ENCODE measurements around the gene SPAG7. TPM values are rescaled to one million over a fixed set of nuclear protein-coding genes. Genes with fewer than 3 reads are reported as not detected.

Gene SPAG7
- total and polyA plus RNA-seq, 5 experiments from 2014 or later, result 50.5 to 131 (median 122) TPM

- peaks cover 11 to 30% (median 24%) of the 10 kb centered on the region in 3 donors for H3K36me3 Mint-ChIP-seq
- POLR2A ChIA-PET, result interaction anchor here (0.6 to 25.2 kb wide), 21 partner anchors 9 to 806 kb away, joined by 3 to 635 read pairs (median 8); partner anchors contain the start of genes ARRB2, C17orf107, INCA1 and KIF1C
- DNase-seq (peak in 8 of 10 donors; percentile 58 to 85 (median 67)), ATAC-seq (peak; percentile 41 to 47)
- peaks cover 37 to 49% (median 43%) of the 10 kb centered on the region in 4 donors for H3K4me1 Mint-ChIP-seq
- no peaks in the 10 kb centered on the region for H3K27me3 Mint-ChIP-seq
- peak overlapping the region; percentile 77 to 100 (median 95) for H3K27ac Mint-ChIP-seq
- H3K4me3 Mint-ChIP-seq, result peak overlapping the region; percentile 91 to 100 (median 98)
- no peaks in the 10 kb centered on the region for H3K9me3 Mint-ChIP-seq
Observed at GRCh38 chr17:4948931-4949320, 18.7 kb downstream of the SPAG7 start.

- peak within 1 kb of the TSS; percentile 92 to 100 (median 96) for H3K27ac Mint-ChIP-seq
- H3K27me3 Mint-ChIP-seq, result no peaks in the 10 kb centered on the region
- no peaks in the 10 kb centered on the region for H3K9me3 Mint-ChIP-seq
- H3K4me3 Mint-ChIP-seq, result peak within 1 kb of the TSS; percentile 91 to 100 (median 98)
- peaks cover 39 to 55% (median 48%) of the 10 kb centered on the region in 4 donors for H3K4me1 Mint-ChIP-seq
- DNase-seq, result peak; percentile 79 to 95 (median 86)
- peak; percentile 31 to 62 for ATAC-seq
- POLR2A ChIA-PET, result interaction anchor here (0.6 to 25.2 kb wide), 22 partner anchors 9 to 806 kb away, joined by 3 to 635 read pairs (median 7); partner anchors contain the start of genes ARRB2, C17orf107, CYB5D2 and INCA1
- H3K36me3 Mint-ChIP-seq, result peaks cover 11 to 33% (median 24%) of the 10 kb centered on the region in 3 donors
Observed at GRCh38 chr17:4948166-4948930, 19.3 kb downstream of the SPAG7 start, which contains the start of gene PFN1. PFN1 (minus strand) TSS chr17:4948530; CDS start chr17:4948394, 136 bp downstream.

- H3K4me1 Mint-ChIP-seq, result peaks cover 44 to 63% (median 55%) of the 10 kb centered on the region in 4 donors
- peak overlapping the region; percentile 91 to 100 (median 98) for H3K4me3 Mint-ChIP-seq
- ATAC-seq (peak; percentile 23 to 29), DNase-seq (peak; percentile 41 to 80 (median 65))
- POLR2A ChIA-PET, result interaction anchor here (0.5 to 25.2 kb wide), 20 partner anchors 9 to 805 kb away, joined by 3 to 635 read pairs (median 8); partner anchors contain the start of genes ARRB2, C17orf107, CYB5D2 and DERL2
- H3K27ac Mint-ChIP-seq, result peak overlapping the region; percentile 91 to 100 (median 96)
- H3K27me3 Mint-ChIP-seq, result no peaks in the 10 kb centered on the region
- peaks cover 11 to 41% (median 27%) of the 10 kb centered on the region in 3 donors for H3K36me3 Mint-ChIP-seq
- no peaks in the 10 kb centered on the region for H3K9me3 Mint-ChIP-seq
Observed at GRCh38 chr17:4947411-4948165, 20.0 kb downstream of the SPAG7 start.

- Mint-ChIP-seq H3K27me3 (no peaks in the 10 kb centered on the region), H3K27ac (peak overlapping the region; percentile 82 to 100 (median 96)), H3K4me1 (peaks cover 45 to 69% (median 61%) of the 10 kb centered on the region in 4 donors), H3K36me3 (peaks cover 11 to 46% (median 28%) of the 10 kb centered on the region in 3 donors), H3K4me3 (peak overlapping the region; percentile 91 to 100 (median 98)), H3K9me3 (no peaks in the 10 kb centered on the region)
- DNase-seq (peak in 1 of 10 donors; percentile 24), ATAC-seq (no peak)
- POLR2A ChIA-PET, result interaction anchor here (0.5 to 25.2 kb wide), 17 partner anchors 8 to 804 kb away, joined by 3 to 635 read pairs (median 7); partner anchors contain the start of genes C17orf107, CAMTA2, CYB5D2 and DERL2
Observed at GRCh38 chr17:4947010-4947410, 20.6 kb downstream of the SPAG7 start.

GRCh38 chr17:4946312-4946976, 21.2 kb downstream of the SPAG7 start:
- peak overlapping the region; percentile 91 to 100 (median 98) for H3K4me3 Mint-ChIP-seq
- no peaks in the 10 kb centered on the region for H3K9me3 Mint-ChIP-seq
- H3K27me3 Mint-ChIP-seq, result no peaks in the 10 kb centered on the region
- H3K36me3 Mint-ChIP-seq, result peaks cover 11 to 52% (median 32%) of the 10 kb centered on the region in 3 donors
- no peak for ATAC-seq
- DNase-seq, result no peak
- H3K27ac Mint-ChIP-seq, result peak overlapping the region; percentile 82 to 100 (median 96)
- POLR2A ChIA-PET, result interaction anchor here (0.6 to 25.2 kb wide), 12 partner anchors 8 to 804 kb away, joined by 3 to 635 read pairs (median 6); partner anchors contain the start of genes C17orf107, CAMTA2, CYB5D2 and INCA1
- H3K4me1 Mint-ChIP-seq, result peaks cover 51 to 74% (median 66%) of the 10 kb centered on the region in 4 donors

- H3K27me3 Mint-ChIP-seq, result no peaks in the 10 kb centered on the region
- peaks cover 52 to 75% (median 66%) of the 10 kb centered on the region in 4 donors for H3K4me1 Mint-ChIP-seq
- peak overlapping the region in 9 of 10 donors; percentile 81 to 100 (median 96) for H3K27ac Mint-ChIP-seq
- ATAC-seq (no peak), DNase-seq (no peak)
- POLR2A ChIA-PET, result interaction anchor here (0.6 to 25.2 kb wide), 9 partner anchors 11 to 802 kb away, joined by 3 to 635 read pairs (median 4); partner anchors contain the start of genes CAMTA2, INCA1, KIF1C and SPAG7
- H3K36me3 Mint-ChIP-seq, result peaks cover 11 to 54% (median 32%) of the 10 kb centered on the region in 3 donors
- peak overlapping the region; percentile 91 to 100 (median 98) for H3K4me3 Mint-ChIP-seq
- no peaks in the 10 kb centered on the region for H3K9me3 Mint-ChIP-seq
Observed at GRCh38 chr17:4945944-4946280, 21.7 kb downstream of the SPAG7 start.

- H3K27me3 Mint-ChIP-seq, result no peaks in the 10 kb centered on the region
- POLR2A ChIA-PET, result interaction anchor here (0.6 to 25.2 kb wide), 8 partner anchors 11 to 802 kb away, joined by 3 to 635 read pairs (median 4); partner anchors contain the start of genes INCA1, KIF1C and SPAG7
- ATAC-seq (peak in 1 of 2 donors; percentile 15), DNase-seq (peak in 7 of 10 donors; percentile 27 to 78 (median 45))
- H3K9me3 Mint-ChIP-seq, result no peaks in the 10 kb centered on the region
- peaks cover 48 to 75% (median 63%) of the 10 kb centered on the region in 4 donors for H3K4me1 Mint-ChIP-seq
- H3K27ac Mint-ChIP-seq, result peak overlapping the region; percentile 68 to 99 (median 92)
- peak overlapping the region; percentile 86 to 100 (median 96) for H3K4me3 Mint-ChIP-seq
- H3K36me3 Mint-ChIP-seq, result peaks cover 11 to 54% (median 32%) of the 10 kb centered on the region in 3 donors
Observed at GRCh38 chr17:4945176-4945943, 22.3 kb downstream of the SPAG7 start.

- peak overlapping the region; percentile 68 to 99 (median 92) for H3K27ac Mint-ChIP-seq
- peaks cover 11 to 54% (median 32%) of the 10 kb centered on the region in 3 donors for H3K36me3 Mint-ChIP-seq
- DNase-seq (no peak), ATAC-seq (no peak)
- H3K4me1 Mint-ChIP-seq, result peaks cover 48 to 76% (median 62%) of the 10 kb centered on the region in 4 donors
- POLR2A ChIA-PET, result interaction anchor here (0.5 to 25.2 kb wide), 5 partner anchors 10 to 281 kb away, joined by 3 to 635 read pairs (median 4); partner anchors contain the start of gene SPAG7
- H3K4me3 Mint-ChIP-seq, result peak overlapping the region; percentile 86 to 100 (median 96)
- no peaks in the 10 kb centered on the region for H3K9me3 Mint-ChIP-seq
- H3K27me3 Mint-ChIP-seq, result no peaks in the 10 kb centered on the region
Observed at GRCh38 chr17:4944554-4945175, 23.0 kb downstream of the SPAG7 start.

- no peaks in the 10 kb centered on the region for H3K9me3 Mint-ChIP-seq
- H3K4me3 Mint-ChIP-seq, result peak overlapping the region; percentile 86 to 100 (median 96)
- peaks cover 49 to 78% (median 65%) of the 10 kb centered on the region in 4 donors for H3K4me1 Mint-ChIP-seq
- peak overlapping the region; percentile 52 to 99 (median 92) for H3K27ac Mint-ChIP-seq
- DNase-seq (peak in 7 of 10 donors; percentile 31 to 69 (median 59)), ATAC-seq (peak in 1 of 2 donors; percentile 10)
- no peaks in the 10 kb centered on the region for H3K27me3 Mint-ChIP-seq
- POLR2A ChIA-PET, result interaction anchor here (1.0 to 25.2 kb wide), 3 partner anchors 25 to 43 kb away, joined by 3 to 635 read pairs (median 6); partner anchors contain the start of genes CAMTA2 and SPAG7
- peaks cover 11 to 54% (median 32%) of the 10 kb centered on the region in 3 donors for H3K36me3 Mint-ChIP-seq
Observed at GRCh38 chr17:4944163-4944553, 23.5 kb downstream of the SPAG7 start.

Measured in naive thymus-derived CD8-positive, alpha-beta T cell (primary cell).